WTC11 (cell line): Measurements from ENCODE around the gene SENP7. TPM values are rescaled to one million over a fixed set of nuclear protein-coding genes. Genes with fewer than 3 reads are reported as not detected.
A peak's percentile ranks its signal among the peaks of the same experiment; 100 is the strongest.

Experiments
- ATAC-seq: fragments of 200-7000 bp; cut with Tn5 transposase; 2 replicates; pipeline ENCODE4 v1.10.0; 2021; ENCODE audit warnings: mild to moderate bottlenecking, moderate library complexity
- CTCF ChIA-PET: fragments of 300-600 bp; sonication (Branson Sonifier 250); formaldehyde crosslinking; loops from one replicate; lab custom pipeline; 2021; ENCODE audit warnings: antibody characterized with exemption; lab: Charles Lee
- POLR2A ChIA-PET: fragments of 350-600 bp; sonication (Branson Sonifier 250); formaldehyde crosslinking; loops from one replicate; lab custom pipeline; 2021; ENCODE audit warnings: antibody characterized with exemption; lab: Charles Lee
- DNase-seq: peaks from one replicate; pipeline ENCODE4 v3.0.0; 2021; ENCODE audit warnings: low spot score
- H3K27ac Mint-ChIP-seq: 2 replicates; pipeline ENCODE4 v1.8.0; 2021; ENCODE audit warnings: mixed read lengths
- H3K27me3 Mint-ChIP-seq: 2 replicates; pipeline ENCODE4 v1.8.0; 2021; ENCODE audit warnings: low read depth, mild to moderate bottlenecking, moderate library complexity, mixed read lengths
- H3K36me3 Mint-ChIP-seq: 2 replicates; pipeline ENCODE4 v1.8.0; 2021; ENCODE audit warnings: mixed read lengths
- H3K4me1 Mint-ChIP-seq: 2 replicates; pipeline ENCODE4 v1.8.0; 2022; ENCODE audit warnings: mixed read lengths
- H3K4me3 Mint-ChIP-seq: 2 replicates; pipeline ENCODE4 v1.8.0; 2021; ENCODE audit warnings: mild to moderate bottlenecking, moderate library complexity, mixed read lengths
- H3K9me3 Mint-ChIP-seq: 2 replicates; pipeline ENCODE4 v1.8.0; 2021; ENCODE audit warnings: mixed read lengths
- CREB1 ChIP-seq: sonication (generic); formaldehyde crosslinking; IDR thresholded peaks from 2 replicates; pipeline ENCODE4 v1.8.0; 2023; ENCODE audit warnings: mild to moderate bottlenecking, missing genetic modification reagents
- ELF4 ChIP-seq: sonication (generic); formaldehyde crosslinking; IDR thresholded peaks from 2 replicates; pipeline ENCODE4 v1.8.1; 2022; ENCODE audit warnings: low read depth, mild to moderate bottlenecking, moderate library complexity, missing genetic modification reagents
- HMGA2 ChIP-seq: fragments of 250-450 bp; sonication (Bioruptor Pico); IDR thresholded peaks from 2 replicates; pipeline ENCODE4 v1.4.0; 2021; ENCODE audit warnings: mild to moderate bottlenecking, moderate library complexity
- JAZF1 ChIP-seq: fragments of 250-450 bp; sonication (Bioruptor Pico); IDR thresholded peaks from 2 replicates; pipeline ENCODE4 v1.9.0; 2021; ENCODE audit warnings: moderate library complexity, mild to moderate bottlenecking, inconsistent platforms
- PRRX2 ChIP-seq: fragments of 250-450 bp; sonication (Bioruptor Pico); IDR thresholded peaks from 2 replicates; pipeline ENCODE4 v1.8.0; 2021; ENCODE audit warnings: mild to moderate bottlenecking
- ZNF671 ChIP-seq: fragments of 250-450 bp; sonication (Bioruptor Pico); IDR thresholded peaks from 2 replicates; pipeline ENCODE4 v1.8.0; 2021; ENCODE audit warnings: mild to moderate bottlenecking
- total RNA-seq: library from RNA; stranded (reverse); gene quantifications from 3 replicates; pipeline ENCODE4 v1.2.3, GENCODE V29; 2021
- TF ChIP-seq, protein P1 (sequence below): sonication (generic); formaldehyde crosslinking; IDR thresholded peaks from 2 replicates; pipeline ENCODE4 v1.8.1; 2023; ENCODE audit warnings: mild to moderate bottlenecking, missing genetic modification reagents, moderate library complexity
- TF ChIP-seq, protein P2 (sequence below): fragments of 250-450 bp; sonication (Bioruptor Pico); conservative IDR thresholded peaks from 2 replicates; pipeline ENCODE4 v1.9.0; 2021; ENCODE audit warnings: mild to moderate bottlenecking
- TF ChIP-seq, protein P3 (sequence below): fragments of 250-450 bp; sonication (Bioruptor Pico); IDR thresholded peaks from 2 replicates; pipeline ENCODE4 v1.9.0; 2021; ENCODE audit warnings: mild to moderate bottlenecking, borderline replicate concordance
- TF ChIP-seq, protein P4 (sequence below): sonication (generic); formaldehyde crosslinking; IDR thresholded peaks from 2 replicates; pipeline ENCODE4 v1.8.1; 2022; ENCODE audit warnings: low read depth, missing genetic modification reagents, borderline replicate concordance
- TF ChIP-seq, protein P5 (sequence below): sonication (generic); formaldehyde crosslinking; IDR thresholded peaks from 2 replicates; pipeline ENCODE4 v1.8.0; 2023; ENCODE audit warnings: missing genetic modification reagents
- TF ChIP-seq, protein P6 (sequence below): sonication (generic); formaldehyde crosslinking; conservative IDR thresholded peaks from 2 replicates; pipeline ENCODE4 v1.8.1; 2023; ENCODE audit warnings: mild to moderate bottlenecking, low read depth, missing genetic modification reagents, moderate library complexity

Gene SENP7
- total RNA-seq, 1 experiment from 2014 or later: 10.5 TPM

DNA sequence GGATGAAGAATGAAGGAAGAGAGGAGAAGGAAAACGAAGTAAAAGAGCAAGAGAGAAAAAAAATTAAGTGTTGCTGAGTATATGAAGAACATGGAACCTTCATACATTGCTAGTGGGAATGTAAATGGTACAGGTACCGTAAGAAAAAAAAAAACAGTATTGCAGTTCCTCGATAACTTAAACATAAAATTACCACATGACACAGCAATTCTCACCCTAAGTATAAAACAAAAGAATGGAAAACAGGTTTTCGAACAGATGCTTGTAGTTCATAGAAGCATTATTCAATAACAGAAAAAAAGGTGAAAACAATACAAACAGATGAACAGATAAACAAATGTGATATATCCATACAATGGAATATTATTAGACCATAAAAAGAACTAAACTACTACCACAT is 51.6 kb downstream of the SENP7 start (continued):
- TF ChIP-seq, protein P1, sequence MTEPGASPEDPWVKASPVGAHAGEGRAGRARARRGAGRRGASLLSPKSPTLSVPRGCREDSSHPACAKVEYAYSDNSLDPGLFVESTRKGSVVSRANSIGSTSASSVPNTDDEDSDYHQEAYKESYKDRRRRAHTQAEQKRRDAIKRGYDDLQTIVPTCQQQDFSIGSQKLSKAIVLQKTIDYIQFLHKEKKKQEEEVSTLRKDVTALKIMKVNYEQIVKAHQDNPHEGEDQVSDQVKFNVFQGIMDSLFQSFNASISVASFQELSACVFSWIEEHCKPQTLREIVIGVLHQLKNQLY: no peak
- TF ChIP-seq, protein P2, sequence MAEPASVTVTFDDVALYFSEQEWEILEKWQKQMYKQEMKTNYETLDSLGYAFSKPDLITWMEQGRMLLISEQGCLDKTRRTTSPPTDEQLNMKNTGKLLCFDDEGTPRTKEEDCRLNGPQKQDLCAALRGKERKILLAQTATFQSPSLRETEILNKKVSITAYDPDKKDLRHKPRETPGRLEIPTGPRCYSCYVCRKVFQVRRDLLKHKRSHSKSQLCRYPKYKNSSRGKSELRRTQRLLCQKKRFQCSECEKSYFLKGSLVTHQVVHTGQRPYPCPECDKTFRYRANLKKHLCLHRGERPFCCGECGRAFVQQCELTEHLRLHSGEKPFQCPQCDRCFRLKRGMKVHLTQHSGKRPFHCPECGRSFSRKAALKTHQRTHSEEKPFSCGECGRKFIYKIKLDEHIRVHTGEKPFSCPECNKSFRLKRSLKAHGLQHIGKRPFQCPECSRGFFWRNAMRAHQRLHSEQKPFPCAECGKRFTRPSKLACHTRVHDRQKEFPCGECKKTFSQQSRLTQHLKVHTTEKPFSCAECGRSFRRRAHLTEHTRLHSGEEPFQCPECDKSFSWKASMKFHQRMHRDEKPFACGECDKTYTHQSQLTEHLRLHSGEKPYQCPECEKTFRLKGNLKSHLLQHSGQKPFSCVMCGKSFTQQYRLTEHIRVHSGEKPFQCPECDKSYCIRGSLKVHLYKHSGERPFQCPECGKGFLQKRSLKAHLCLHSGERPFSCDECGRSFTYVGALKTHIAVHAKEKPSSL (CRISPR knock-in tag): no peak
- no peak for TF ChIP-seq JAZF1
- TF ChIP-seq ELF4: no peak
- TF ChIP-seq PRRX2 (CRISPR knock-in tag): no peak

DNA sequence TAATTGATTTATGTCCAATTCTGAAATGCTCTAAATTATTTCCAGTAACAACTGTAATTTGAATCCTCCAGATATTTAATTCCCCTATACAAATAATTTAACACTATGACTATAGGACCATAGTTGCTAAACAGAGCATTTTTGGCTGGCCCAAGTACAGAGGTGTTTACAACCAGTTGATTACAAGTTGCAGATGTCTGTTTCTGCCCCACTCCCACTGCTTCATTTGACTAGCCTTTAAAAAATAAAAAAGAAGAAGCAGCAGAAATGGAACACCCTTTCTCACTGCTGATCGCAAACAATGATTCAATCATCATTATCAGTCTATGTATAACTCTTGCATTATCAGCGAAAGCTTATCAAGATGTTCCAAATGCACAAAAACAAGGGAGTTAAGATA is 54.6 kb downstream of the SENP7 start:
- H3K4me1 Mint-ChIP-seq: no peaks in the 10 kb centered on the region
- no peaks in the 10 kb centered on the region for H3K27me3 Mint-ChIP-seq
- no peak overlapping the region for H3K27ac Mint-ChIP-seq
- H3K36me3 Mint-ChIP-seq: no peaks in the 10 kb centered on the region
- no peak for ATAC-seq
- peaks cover 4% of the 10 kb centered on the region; the same call in 1 of the 2 replicates for H3K9me3 Mint-ChIP-seq
- no peak overlapping the region for H3K4me3 Mint-ChIP-seq
- ChIA-PET POLR2A (no interaction called here), CTCF (no interaction called here)
- DNase-seq: no peak
- TF ChIP-seq HMGA2: no peak
- TF ChIP-seq, protein P3, sequence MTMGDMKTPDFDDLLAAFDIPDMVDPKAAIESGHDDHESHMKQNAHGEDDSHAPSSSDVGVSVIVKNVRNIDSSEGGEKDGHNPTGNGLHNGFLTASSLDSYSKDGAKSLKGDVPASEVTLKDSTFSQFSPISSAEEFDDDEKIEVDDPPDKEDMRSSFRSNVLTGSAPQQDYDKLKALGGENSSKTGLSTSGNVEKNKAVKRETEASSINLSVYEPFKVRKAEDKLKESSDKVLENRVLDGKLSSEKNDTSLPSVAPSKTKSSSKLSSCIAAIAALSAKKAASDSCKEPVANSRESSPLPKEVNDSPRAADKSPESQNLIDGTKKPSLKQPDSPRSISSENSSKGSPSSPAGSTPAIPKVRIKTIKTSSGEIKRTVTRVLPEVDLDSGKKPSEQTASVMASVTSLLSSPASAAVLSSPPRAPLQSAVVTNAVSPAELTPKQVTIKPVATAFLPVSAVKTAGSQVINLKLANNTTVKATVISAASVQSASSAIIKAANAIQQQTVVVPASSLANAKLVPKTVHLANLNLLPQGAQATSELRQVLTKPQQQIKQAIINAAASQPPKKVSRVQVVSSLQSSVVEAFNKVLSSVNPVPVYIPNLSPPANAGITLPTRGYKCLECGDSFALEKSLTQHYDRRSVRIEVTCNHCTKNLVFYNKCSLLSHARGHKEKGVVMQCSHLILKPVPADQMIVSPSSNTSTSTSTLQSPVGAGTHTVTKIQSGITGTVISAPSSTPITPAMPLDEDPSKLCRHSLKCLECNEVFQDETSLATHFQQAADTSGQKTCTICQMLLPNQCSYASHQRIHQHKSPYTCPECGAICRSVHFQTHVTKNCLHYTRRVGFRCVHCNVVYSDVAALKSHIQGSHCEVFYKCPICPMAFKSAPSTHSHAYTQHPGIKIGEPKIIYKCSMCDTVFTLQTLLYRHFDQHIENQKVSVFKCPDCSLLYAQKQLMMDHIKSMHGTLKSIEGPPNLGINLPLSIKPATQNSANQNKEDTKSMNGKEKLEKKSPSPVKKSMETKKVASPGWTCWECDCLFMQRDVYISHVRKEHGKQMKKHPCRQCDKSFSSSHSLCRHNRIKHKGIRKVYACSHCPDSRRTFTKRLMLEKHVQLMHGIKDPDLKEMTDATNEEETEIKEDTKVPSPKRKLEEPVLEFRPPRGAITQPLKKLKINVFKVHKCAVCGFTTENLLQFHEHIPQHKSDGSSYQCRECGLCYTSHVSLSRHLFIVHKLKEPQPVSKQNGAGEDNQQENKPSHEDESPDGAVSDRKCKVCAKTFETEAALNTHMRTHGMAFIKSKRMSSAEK (CRISPR knock-in tag): no peak
- TF ChIP-seq, protein P4, sequence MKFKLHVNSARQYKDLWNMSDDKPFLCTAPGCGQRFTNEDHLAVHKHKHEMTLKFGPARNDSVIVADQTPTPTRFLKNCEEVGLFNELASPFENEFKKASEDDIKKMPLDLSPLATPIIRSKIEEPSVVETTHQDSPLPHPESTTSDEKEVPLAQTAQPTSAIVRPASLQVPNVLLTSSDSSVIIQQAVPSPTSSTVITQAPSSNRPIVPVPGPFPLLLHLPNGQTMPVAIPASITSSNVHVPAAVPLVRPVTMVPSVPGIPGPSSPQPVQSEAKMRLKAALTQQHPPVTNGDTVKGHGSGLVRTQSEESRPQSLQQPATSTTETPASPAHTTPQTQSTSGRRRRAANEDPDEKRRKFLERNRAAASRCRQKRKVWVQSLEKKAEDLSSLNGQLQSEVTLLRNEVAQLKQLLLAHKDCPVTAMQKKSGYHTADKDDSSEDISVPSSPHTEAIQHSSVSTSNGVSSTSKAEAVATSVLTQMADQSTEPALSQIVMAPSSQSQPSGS: no peak
- TF ChIP-seq, protein P5, sequence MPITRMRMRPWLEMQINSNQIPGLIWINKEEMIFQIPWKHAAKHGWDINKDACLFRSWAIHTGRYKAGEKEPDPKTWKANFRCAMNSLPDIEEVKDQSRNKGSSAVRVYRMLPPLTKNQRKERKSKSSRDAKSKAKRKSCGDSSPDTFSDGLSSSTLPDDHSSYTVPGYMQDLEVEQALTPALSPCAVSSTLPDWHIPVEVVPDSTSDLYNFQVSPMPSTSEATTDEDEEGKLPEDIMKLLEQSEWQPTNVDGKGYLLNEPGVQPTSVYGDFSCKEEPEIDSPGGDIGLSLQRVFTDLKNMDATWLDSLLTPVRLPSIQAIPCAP (CRISPR knock-in tag): no peak
- TF ChIP-seq, protein P6, sequence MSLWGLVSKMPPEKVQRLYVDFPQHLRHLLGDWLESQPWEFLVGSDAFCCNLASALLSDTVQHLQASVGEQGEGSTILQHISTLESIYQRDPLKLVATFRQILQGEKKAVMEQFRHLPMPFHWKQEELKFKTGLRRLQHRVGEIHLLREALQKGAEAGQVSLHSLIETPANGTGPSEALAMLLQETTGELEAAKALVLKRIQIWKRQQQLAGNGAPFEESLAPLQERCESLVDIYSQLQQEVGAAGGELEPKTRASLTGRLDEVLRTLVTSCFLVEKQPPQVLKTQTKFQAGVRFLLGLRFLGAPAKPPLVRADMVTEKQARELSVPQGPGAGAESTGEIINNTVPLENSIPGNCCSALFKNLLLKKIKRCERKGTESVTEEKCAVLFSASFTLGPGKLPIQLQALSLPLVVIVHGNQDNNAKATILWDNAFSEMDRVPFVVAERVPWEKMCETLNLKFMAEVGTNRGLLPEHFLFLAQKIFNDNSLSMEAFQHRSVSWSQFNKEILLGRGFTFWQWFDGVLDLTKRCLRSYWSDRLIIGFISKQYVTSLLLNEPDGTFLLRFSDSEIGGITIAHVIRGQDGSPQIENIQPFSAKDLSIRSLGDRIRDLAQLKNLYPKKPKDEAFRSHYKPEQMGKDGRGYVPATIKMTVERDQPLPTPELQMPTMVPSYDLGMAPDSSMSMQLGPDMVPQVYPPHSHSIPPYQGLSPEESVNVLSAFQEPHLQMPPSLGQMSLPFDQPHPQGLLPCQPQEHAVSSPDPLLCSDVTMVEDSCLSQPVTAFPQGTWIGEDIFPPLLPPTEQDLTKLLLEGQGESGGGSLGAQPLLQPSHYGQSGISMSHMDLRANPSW (CRISPR knock-in tag): no peak
- TF ChIP-seq ZNF671 (CRISPR knock-in tag): no peak

DNA sequence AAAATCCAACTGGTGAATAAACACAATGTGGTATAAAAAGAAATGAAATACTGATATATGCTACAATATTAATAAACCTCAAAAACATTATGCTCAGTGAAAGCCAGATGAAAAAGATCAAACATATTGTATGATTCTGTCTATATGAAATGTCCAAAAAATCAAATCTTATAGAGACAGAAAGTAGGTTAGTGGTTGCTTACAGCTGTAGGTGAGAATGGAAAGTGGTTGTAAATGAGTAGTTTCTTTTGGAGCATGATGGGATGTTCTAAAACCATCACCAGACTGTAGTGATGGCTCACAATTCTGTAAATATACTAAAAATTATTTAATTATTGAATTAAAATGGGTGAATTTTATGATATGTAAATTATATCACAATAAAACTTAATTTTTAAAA is 58.4 kb downstream of the SENP7 start:
- ATAC-seq: no peak
- no peaks in the 10 kb centered on the region for H3K36me3 Mint-ChIP-seq
- H3K4me3 Mint-ChIP-seq: no peak overlapping the region
- DNase-seq: no peak
- no peaks in the 10 kb centered on the region for H3K27me3 Mint-ChIP-seq
- no peaks in the 10 kb centered on the region for H3K4me1 Mint-ChIP-seq
- ChIA-PET POLR2A (no interaction called here), CTCF (no interaction called here)
- TF ChIP-seq CREB1 (CRISPR knock-in tag) (no peak), HMGA2 (0 out of 2 replicates have a peak, but pooled peaks have one; percentile 18)
- H3K27ac Mint-ChIP-seq: no peak overlapping the region
- peaks cover 4% of the 10 kb centered on the region; the same call in 1 of the 2 replicates for H3K9me3 Mint-ChIP-seq
